GM23338 (cell line): ENCODE measurements around the gene CAPN1. TPM values are rescaled to one million over a fixed set of nuclear protein-coding genes. Genes with fewer than 3 reads are reported as not detected.

Experiments
- ATAC-seq: fragments of 200-7000 bp; cut with Tn5 transposase; 3 replicates; pipeline ENCODE4 v1.9.1; 2020
- DNase-seq: peaks from one replicate; pipeline ENCODE4 v3.0.0-alpha.2; 2015; ENCODE audit warnings: low spot score
- H2AFZ ChIP-seq: fragments of 200-600 bp; sonication (generic); 2 replicates; pipeline ENCODE4 v1.8.0; 2016; ENCODE audit warnings: antibody characterized with exemption, mild to moderate bottlenecking, moderate library complexity
- H3F3A ChIP-seq: fragments of 200-600 bp; sonication (generic); replicated peaks from 2 replicates; pipeline ENCODE4 v1.8.0; 2017; ENCODE audit warnings: antibody characterized with exemption, mixed run types, low read depth
- H3K27ac ChIP-seq: fragments of 200-600 bp; sonication (generic); 2 replicates; pipeline ENCODE4 v1.6.1; 2016; ENCODE audit warnings: low read depth
- H3K27me3 ChIP-seq: fragments of 200-600 bp; sonication (generic); 2 replicates; pipeline ENCODE4 v1.8.0; 2016; ENCODE audit warnings: mild to moderate bottlenecking, mixed run types, moderate library complexity; ENCODE audit not compliant: insufficient read depth
- H3K36me3 ChIP-seq: fragments of 200-600 bp; sonication (generic); 2 replicates; pipeline ENCODE4 v1.8.0; 2016; ENCODE audit warnings: mild to moderate bottlenecking; ENCODE audit not compliant: insufficient read depth
- H3K4me1 ChIP-seq: fragments of 200-600 bp; sonication (generic); 2 replicates; pipeline ENCODE4 v1.8.0; 2016; ENCODE audit warnings: mild to moderate bottlenecking, moderate library complexity; ENCODE audit not compliant: insufficient read depth
- H3K4me2 ChIP-seq: fragments of 200-600 bp; sonication (generic); 2 replicates; pipeline ENCODE4 v1.7.1; 2017; ENCODE audit warnings: mixed run types
- H3K4me3 ChIP-seq: fragments of 200-600 bp; sonication (generic); 2 replicates; pipeline ENCODE4 v1.6.1; 2016; ENCODE audit warnings: mixed run types
- H3K79me2 ChIP-seq: fragments of 200-600 bp; sonication (generic); replicated peaks from 2 replicates; pipeline ENCODE4 v1.8.0; 2017; ENCODE audit warnings: mild to moderate bottlenecking; ENCODE audit not compliant: insufficient read depth
- H3K9me2 ChIP-seq: fragments of 200-600 bp; sonication (generic); 2 replicates; pipeline ENCODE4 v1.8.0; 2017; ENCODE audit not compliant: insufficient read depth
- H4K20me1 ChIP-seq: fragments of 200-600 bp; sonication (generic); replicated peaks from 2 replicates; pipeline ENCODE4 v1.8.0; 2017; ENCODE audit warnings: mild to moderate bottlenecking; ENCODE audit not compliant: insufficient read depth
- H3K27ac Mint-ChIP-seq: 2 replicates; pipeline ENCODE4 v1.8.0; 2020; ENCODE audit warnings: inconsistent platforms, mild to moderate bottlenecking, moderate library complexity, mixed read lengths
- H3K27me3 Mint-ChIP-seq: 3 replicates; pipeline ENCODE4 v1.8.0; 2022; ENCODE audit warnings: low read depth, mild to moderate bottlenecking, moderate library complexity, mixed read lengths, inconsistent platforms; ENCODE audit not compliant: insufficient read depth, poor library complexity
- H3K36me3 Mint-ChIP-seq: 3 replicates; pipeline ENCODE4 v1.8.0; 2021; ENCODE audit warnings: low read depth, mild to moderate bottlenecking, inconsistent platforms, moderate library complexity, mixed read lengths
- H3K4me1 Mint-ChIP-seq: 3 replicates; pipeline ENCODE4 v1.8.0; 2020; ENCODE audit warnings: mild to moderate bottlenecking, inconsistent platforms, mixed read lengths
- H3K4me3 Mint-ChIP-seq: 3 replicates; pipeline ENCODE4 v1.8.0; 2021; ENCODE audit warnings: moderate library complexity, mild to moderate bottlenecking, inconsistent platforms, mixed read lengths
- H3K9me3 Mint-ChIP-seq: 3 replicates; pipeline ENCODE4 v1.8.0; 2020; ENCODE audit warnings: moderate library complexity, mild to moderate bottlenecking, inconsistent platforms, mixed read lengths
- CREB1 ChIP-seq: fragments of 250-450 bp; sonication (Bioruptor Pico); IDR thresholded peaks from 2 replicates; pipeline ENCODE4 v1.5.0; 2020; ENCODE audit warnings: low read depth, mild to moderate bottlenecking, moderate library complexity
- CTCF ChIP-seq, 2 experiments: fragments of 200-600 bp in 1 of 2; sonication (generic) in 1 of 2; conservative IDR thresholded peaks; 2 replicates each; pipeline versions ENCODE4 v1.5.1 to v1.6.1; 2016 to 2017; ENCODE audit warnings: antibody characterized with exemption in 2 of 2, low read depth in 2 of 2, mild to moderate bottlenecking in 2 of 2, moderate library complexity in 1 of 2
- EZH2 ChIP-seq: fragments of 200-600 bp; sonication (generic); IDR thresholded peaks from one replicate; pipeline ENCODE4 v1.8.0; 2017; ENCODE audit warnings: antibody characterized with exemption, mild to moderate bottlenecking, low read depth; ENCODE audit not compliant: unreplicated experiment
- EZH2phosphoT487 ChIP-seq: fragments of 200-600 bp; sonication (generic); IDR thresholded peaks from one replicate; pipeline ENCODE4 v1.8.1; 2018; ENCODE audit warnings: antibody characterized with exemption; ENCODE audit not compliant: unreplicated experiment
- JUNB ChIP-seq: IDR thresholded peaks from one replicate; pipeline ENCODE4 v1.6.1; 2016; ENCODE audit warnings: antibody characterized with exemption; ENCODE audit not compliant: unreplicated experiment
- NANOG ChIP-seq: IDR thresholded peaks from 2 replicates; pipeline ENCODE4 v1.6.1; 2016; ENCODE audit warnings: antibody characterized with exemption, borderline replicate concordance
- POLR2AphosphoS5 ChIP-seq: IDR thresholded peaks from 2 replicates; pipeline ENCODE4 v1.6.1; 2016; ENCODE audit warnings: antibody characterized with exemption, low read depth
- REST ChIP-seq: IDR thresholded peaks from one replicate; pipeline ENCODE4 v1.6.1; 2018; ENCODE audit warnings: antibody characterized with exemption; ENCODE audit not compliant: unreplicated experiment
- STAT1 ChIP-seq: IDR thresholded peaks from one replicate; pipeline ENCODE4 v1.6.1; 2016; ENCODE audit warnings: antibody characterized with exemption; ENCODE audit not compliant: unreplicated experiment
- ZNF114 ChIP-seq: fragments of 250-450 bp; sonication (Bioruptor Pico); IDR thresholded peaks from 2 replicates; pipeline ENCODE4 v1.5.0; 2020; ENCODE audit warnings: mild to moderate bottlenecking, moderate library complexity
- ZNF331 ChIP-seq: fragments of 250-450 bp; sonication (Bioruptor Pico); IDR thresholded peaks from 2 replicates; pipeline ENCODE4 v1.5.0; 2020; ENCODE audit warnings: low read depth, mild to moderate bottlenecking, moderate library complexity
- ZNF462 ChIP-seq: fragments of 250-450 bp; sonication (Bioruptor Pico); IDR thresholded peaks from 2 replicates; pipeline ENCODE4 v1.5.0; 2020; ENCODE audit warnings: mild to moderate bottlenecking, moderate library complexity
- polyA plus RNA-seq: library from polyadenylated mRNA; unstranded; fragments of >200 nt; fragmentation: Nextera tagmentation; extraction: Ambion mirVana; gene quantifications from 2 replicates; pipeline ENCODE4 v1.2.1, GENCODE V29; 2016
- total RNA-seq: library from RNA; depleted of rRNA; stranded (reverse); fragments of >200 nt; shearing (Covaris generic); gene quantifications from 2 replicates; pipeline ENCODE4 v1.2.3, GENCODE V29; 2014

Gene CAPN1
- total and polyA plus RNA-seq, 2 experiments from 2014 or later, result 67.3 to 277 TPM

- no peaks in the 10 kb centered on the region for H3K79me2 ChIP-seq
- Mint-ChIP-seq H3K9me3 (no peaks in the 10 kb centered on the region), H3K27ac (no peak overlapping the region), H3K27me3 (peaks cover 3% of the 10 kb centered on the region), H3K36me3 (no peaks in the 10 kb centered on the region), H3K4me3 (no peak overlapping the region), H3K4me1 (peaks cover 2% of the 10 kb centered on the region; the same call in 2 of the 3 replicates)
- H3K4me3 ChIP-seq, result no peak overlapping the region
- no peaks in the 10 kb centered on the region for H3K36me3 ChIP-seq
- H3K4me2 ChIP-seq, result no peak overlapping the region
- H3K27me3 ChIP-seq, result no peaks in the 10 kb centered on the region
- no peaks in the 10 kb centered on the region for H3K9me2 ChIP-seq
- TF ChIP-seq ZNF462 (CRISPR knock-in tag) (no peak), NANOG (no peak), ZNF331 (CRISPR knock-in tag) (no peak), JUNB (no peak), CTCF (conservative IDR thresholded peaks at IDR 0.05; ENCODE audit: low read depth in 2 of 2) (no peak), POLR2AphosphoS5 (no peak), EZH2 (no peak), ZNF114 (CRISPR knock-in tag) (no peak), STAT1 (no peak), REST (no peak), CREB1 (CRISPR knock-in tag) (no peak), EZH2phosphoT487 (no peak)
- ATAC-seq (no peak), DNase-seq (no peak)
- H3F3A ChIP-seq, result no peaks in the 10 kb centered on the region
- H2AFZ ChIP-seq, result no peak overlapping the region
- no peaks in the 10 kb centered on the region for H3K4me1 ChIP-seq
- no peaks in the 10 kb centered on the region for H4K20me1 ChIP-seq
- no peak overlapping the region for H3K27ac ChIP-seq
Measured at GRCh38 chr11:65160643-65161042, 21.1 kb upstream of the CAPN1 start.
